GM12865 (cell line): ENCODE results near the gene TMEM244.

Experiments
- DNase-seq: peaks from one replicate; pipeline ENCODE4 v3.0.0; 2010; ENCODE audit warnings: low read depth
- H3K4me3 ChIP-seq: 2 replicates; pipeline ENCODE4 v1.5.1; 2011; ENCODE audit warnings: mild to moderate bottlenecking, low read depth, low read length, control low read depth
- CTCF ChIP-seq: IDR thresholded peaks from 2 replicates; pipeline ENCODE4 v1.5.1; 2011; ENCODE audit warnings: low read length, control low read depth, low read depth, inconsistent platforms; ENCODE audit not compliant: insufficient read depth; ENCODE audit errors: missing control alignments

TMEM244 gene

GRCh38 chr6:129860908-129861665, at the start of gene TMEM244:
Gene TMEM244, minus strand, starts transcription at chr6:129861315. Its CDS starts 127 bp downstream, at chr6:129861188.
- H3K4me3 ChIP-seq = no peak within 1 kb of the TSS
- no peak for DNase-seq
- TF ChIP-seq CTCF = no peak

- DNase-seq = no peak
- no peak overlapping the region for H3K4me3 ChIP-seq
- no peak for TF ChIP-seq CTCF
Observed at GRCh38 chr6:129908858-129909257, 47.7 kb upstream of the TMEM244 start.

- H3K4me3 ChIP-seq = no peak overlapping the region
- no peak for DNase-seq
- TF ChIP-seq CTCF = no peak
Observed at GRCh38 chr6:129908356-129908755, 47.2 kb upstream of the TMEM244 start.

GRCh38 chr6:129906515-129907077, 45.5 kb upstream of the TMEM244 start:
- no peak for TF ChIP-seq CTCF
- no peak overlapping the region for H3K4me3 ChIP-seq
- DNase-seq = no peak

- no peak for TF ChIP-seq CTCF
- H3K4me3 ChIP-seq = no peak overlapping the region
- no peak for DNase-seq
Observed at GRCh38 chr6:129903082-129903481, 42.0 kb upstream of the TMEM244 start.

- no peak overlapping the region for H3K4me3 ChIP-seq
- no peak for DNase-seq
- TF ChIP-seq CTCF = no peak
Observed at GRCh38 chr6:129902681-129903080, 41.6 kb upstream of the TMEM244 start.

- peak; percentile 17 for DNase-seq
- no peak overlapping the region for H3K4me3 ChIP-seq
- no peak for TF ChIP-seq CTCF
Observed at GRCh38 chr6:129901910-129902309, 40.8 kb upstream of the TMEM244 start.
